ENCODE measurements around the gene ABCD3. TPM values are rescaled to one million over a fixed set of nuclear protein-coding genes. Genes with fewer than 3 reads are reported as not detected.

Gene ABCD3
- total RNA-seq, 1 donor from 2014 or later, result 22.3 TPM

- no peak for DNase-seq (ENCODE audit: low read depth)
- H3K4me3 ChIP-seq (ENCODE audit: low read depth, low read length), result no peak overlapping the region
- TF ChIP-seq CTCF (conservative IDR thresholded peaks at IDR 0.05; ENCODE audit: low read depth, low read length), result no peak
These were observed 38.5 kb downstream of the ABCD3 start for GRCh38 chr1:94456736-94457135.

GRCh38 chr1:94462606-94463005 is 44.4 kb downstream of the ABCD3 start:
- no peak for DNase-seq (ENCODE audit: low read depth)
- TF ChIP-seq CTCF (conservative IDR thresholded peaks at IDR 0.05; ENCODE audit: low read depth, low read length), result no peak
- no peak overlapping the region for H3K4me3 ChIP-seq (ENCODE audit: low read depth, low read length)

- no peak for TF ChIP-seq CTCF (conservative IDR thresholded peaks at IDR 0.05; ENCODE audit: low read depth, low read length)
- DNase-seq (ENCODE audit: low read depth), result no peak
- no peak overlapping the region for H3K4me3 ChIP-seq (ENCODE audit: low read depth, low read length)
These were observed 45.0 kb downstream of the ABCD3 start for GRCh38 chr1:94463056-94463764.

- TF ChIP-seq CTCF (conservative IDR thresholded peaks at IDR 0.05; ENCODE audit: low read depth, low read length), result peak; percentile 76
- no peak overlapping the region for H3K4me3 ChIP-seq (ENCODE audit: low read depth, low read length)
- DNase-seq (ENCODE audit: low read depth), result peak; percentile 41
These were observed 45.7 kb downstream of the ABCD3 start for GRCh38 chr1:94463765-94464330.

GRCh38 chr1:94468708-94469107 is 50.5 kb downstream of the ABCD3 start:
- no peak for TF ChIP-seq CTCF (conservative IDR thresholded peaks at IDR 0.05; ENCODE audit: low read depth, low read length)
- no peak overlapping the region for H3K4me3 ChIP-seq (ENCODE audit: low read depth, low read length)
- no peak for DNase-seq (ENCODE audit: low read depth)

GRCh38 chr1:94471271-94471670 is 53.1 kb downstream of the ABCD3 start:
- DNase-seq (ENCODE audit: low read depth), result no peak
- TF ChIP-seq CTCF (conservative IDR thresholded peaks at IDR 0.05; ENCODE audit: low read depth, low read length), result no peak
- H3K4me3 ChIP-seq (ENCODE audit: low read depth, low read length), result no peak overlapping the region

- DNase-seq (ENCODE audit: low read depth), result no peak
- H3K4me3 ChIP-seq (ENCODE audit: low read depth, low read length), result no peak overlapping the region
These were observed 57.0 kb downstream of the ABCD3 start for GRCh38 chr1:94475232-94475631.

More at GRCh38 chr1:94475232-94475631, 57.0 kb downstream of the ABCD3 start:
- TF ChIP-seq CTCF (conservative IDR thresholded peaks at IDR 0.05; ENCODE audit: low read depth, low read length), result no peak

Measured in epithelial cell of proximal tubule (primary cell).